ENCODE data around the gene NPC1.

DNA sequence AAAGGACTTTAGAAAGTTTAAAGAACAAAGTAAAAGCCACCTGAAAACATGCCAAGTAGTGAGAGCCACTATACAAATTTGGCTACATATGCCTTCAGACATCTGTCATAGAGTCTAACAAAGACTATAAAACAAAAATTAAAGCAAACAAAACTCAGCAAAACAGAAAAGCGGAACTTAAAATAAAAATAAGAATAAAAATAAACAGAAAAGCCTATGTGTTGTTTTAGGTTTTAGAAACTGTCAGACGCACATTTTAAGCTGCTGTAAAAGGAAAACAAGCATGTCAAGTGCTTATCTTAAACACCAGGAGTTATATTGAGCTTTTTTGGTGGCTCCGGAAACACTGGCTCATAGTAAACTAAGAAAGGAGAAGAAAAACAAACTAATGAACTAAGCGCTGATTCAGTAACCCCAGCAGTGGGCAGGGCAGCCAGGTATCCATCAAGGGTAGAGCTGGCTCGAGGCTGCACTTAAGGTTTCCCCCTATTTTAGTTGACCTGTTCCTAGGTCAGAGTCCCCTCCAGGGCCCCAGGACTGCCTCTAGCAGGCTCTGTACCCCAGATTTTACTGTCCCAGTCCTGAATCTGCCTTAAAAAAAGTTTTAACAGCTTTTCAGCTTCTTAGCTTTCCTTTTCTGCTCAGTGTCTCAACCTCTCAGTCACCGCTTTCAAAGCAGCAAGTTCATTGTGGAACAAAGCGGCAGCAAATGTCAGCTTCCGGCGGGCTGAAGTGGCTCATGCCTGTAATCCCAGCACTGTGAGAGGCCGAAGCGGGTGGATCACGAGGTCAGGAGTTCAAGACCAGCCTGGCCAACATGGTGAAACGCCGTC lies 98.4 kb downstream of the NPC1 start:
- TF ChIP-seq, protein P1, sequence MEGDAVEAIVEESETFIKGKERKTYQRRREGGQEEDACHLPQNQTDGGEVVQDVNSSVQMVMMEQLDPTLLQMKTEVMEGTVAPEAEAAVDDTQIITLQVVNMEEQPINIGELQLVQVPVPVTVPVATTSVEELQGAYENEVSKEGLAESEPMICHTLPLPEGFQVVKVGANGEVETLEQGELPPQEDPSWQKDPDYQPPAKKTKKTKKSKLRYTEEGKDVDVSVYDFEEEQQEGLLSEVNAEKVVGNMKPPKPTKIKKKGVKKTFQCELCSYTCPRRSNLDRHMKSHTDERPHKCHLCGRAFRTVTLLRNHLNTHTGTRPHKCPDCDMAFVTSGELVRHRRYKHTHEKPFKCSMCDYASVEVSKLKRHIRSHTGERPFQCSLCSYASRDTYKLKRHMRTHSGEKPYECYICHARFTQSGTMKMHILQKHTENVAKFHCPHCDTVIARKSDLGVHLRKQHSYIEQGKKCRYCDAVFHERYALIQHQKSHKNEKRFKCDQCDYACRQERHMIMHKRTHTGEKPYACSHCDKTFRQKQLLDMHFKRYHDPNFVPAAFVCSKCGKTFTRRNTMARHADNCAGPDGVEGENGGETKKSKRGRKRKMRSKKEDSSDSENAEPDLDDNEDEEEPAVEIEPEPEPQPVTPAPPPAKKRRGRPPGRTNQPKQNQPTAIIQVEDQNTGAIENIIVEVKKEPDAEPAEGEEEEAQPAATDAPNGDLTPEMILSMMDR (IDR thresholded peaks at IDR 0.05; ENCODE audit: low read depth, low read length, poor library complexity, severe bottlenecking) = no peak
- no peak for TF ChIP-seq EZH2phosphoT487 (IDR thresholded peaks at IDR 0.05; ENCODE audit: borderline replicate concordance, low read length)
